NCI-H2227 (cell line): ENCODE measurements around the gene SBNO2.

Experiments used
- DNase-seq: peaks from one replicate; lab custom pipeline; 2025; ENCODE audit not compliant: unreplicated experiment; lab: John Stamatoyannopoulos, UW

The SBNO2 gene

DNA sequence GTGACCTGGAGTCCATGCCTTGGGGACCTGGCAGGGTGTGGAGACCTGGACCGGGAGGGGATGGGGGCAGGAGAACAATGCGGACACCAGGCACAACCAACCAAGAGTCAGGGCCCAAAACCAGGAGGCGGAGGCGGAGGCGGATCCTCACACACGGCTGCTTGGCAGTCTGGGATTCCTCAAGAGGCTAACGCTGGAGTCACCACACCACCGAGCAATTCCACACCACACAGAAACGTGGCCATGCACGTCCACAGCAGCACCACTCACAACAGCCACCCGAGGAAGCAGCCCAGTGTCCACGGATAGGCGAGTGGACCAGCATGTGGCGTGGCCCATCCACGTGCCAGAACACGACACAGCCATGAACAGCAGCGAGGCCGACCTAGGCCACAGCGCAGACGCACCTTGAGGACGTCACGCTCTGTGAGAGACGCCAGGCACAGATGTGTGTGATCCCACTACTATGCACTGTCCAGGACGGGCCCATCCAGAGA is 17.7 kb downstream of the SBNO2 start:
- no peak for DNase-seq

DNA sequence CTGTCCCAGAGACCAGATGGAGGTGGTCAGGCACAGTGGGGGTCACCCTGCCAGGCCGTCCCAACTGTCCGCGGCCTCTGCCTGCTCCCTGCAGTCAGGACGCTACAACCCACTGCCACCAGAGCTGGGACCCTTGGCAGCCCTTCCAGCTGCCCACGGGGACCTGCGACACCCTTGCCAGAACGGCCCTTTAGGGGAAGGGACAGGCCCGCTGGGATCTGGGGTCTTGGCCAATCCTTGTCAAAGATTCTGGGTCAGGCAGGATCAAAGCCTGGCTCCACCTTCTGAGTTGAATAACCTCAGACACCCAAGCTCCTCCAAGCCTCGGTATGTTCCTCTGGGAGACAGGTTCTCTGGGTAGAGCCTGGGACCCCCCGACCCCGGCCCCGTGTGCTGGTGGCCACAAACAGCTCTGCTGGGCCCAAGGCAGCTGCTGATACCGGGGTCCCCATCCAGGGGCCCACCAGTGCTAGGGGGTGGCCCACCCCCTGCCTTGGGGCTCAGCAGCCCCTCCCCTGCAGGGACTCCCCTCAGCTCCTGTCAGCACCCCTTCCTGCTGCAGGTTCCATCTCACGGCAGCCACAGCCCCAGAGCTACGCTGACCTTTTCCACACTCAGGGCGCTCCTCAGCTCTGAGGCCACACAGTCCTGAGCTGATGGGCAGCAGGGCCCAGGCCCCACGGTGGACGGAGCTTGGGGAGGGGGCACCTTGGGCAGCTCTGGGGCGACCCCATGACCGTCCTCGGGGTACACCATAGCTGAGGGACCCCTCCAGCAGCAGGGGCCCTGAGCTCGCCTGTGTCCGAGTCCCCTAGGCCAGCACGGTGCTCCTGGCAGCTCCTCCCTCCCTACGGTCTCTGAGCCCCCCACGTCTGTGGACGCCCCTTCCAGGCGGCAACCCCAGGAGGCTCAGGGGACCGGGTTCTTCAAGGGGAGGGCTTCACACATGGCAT is 18.4 kb downstream of the SBNO2 start:
- DNase-seq = no peak

GRCh38 chr19:1154731-1155351 is 19.2 kb downstream of the SBNO2 start:
- DNase-seq = no peak

GRCh38 chr19:1153891-1154730 is 20.0 kb downstream of the SBNO2 start:
- no peak for DNase-seq

GRCh38 chr19:1151917-1152587 is 22.0 kb downstream of the SBNO2 start:
- no peak for DNase-seq

DNA sequence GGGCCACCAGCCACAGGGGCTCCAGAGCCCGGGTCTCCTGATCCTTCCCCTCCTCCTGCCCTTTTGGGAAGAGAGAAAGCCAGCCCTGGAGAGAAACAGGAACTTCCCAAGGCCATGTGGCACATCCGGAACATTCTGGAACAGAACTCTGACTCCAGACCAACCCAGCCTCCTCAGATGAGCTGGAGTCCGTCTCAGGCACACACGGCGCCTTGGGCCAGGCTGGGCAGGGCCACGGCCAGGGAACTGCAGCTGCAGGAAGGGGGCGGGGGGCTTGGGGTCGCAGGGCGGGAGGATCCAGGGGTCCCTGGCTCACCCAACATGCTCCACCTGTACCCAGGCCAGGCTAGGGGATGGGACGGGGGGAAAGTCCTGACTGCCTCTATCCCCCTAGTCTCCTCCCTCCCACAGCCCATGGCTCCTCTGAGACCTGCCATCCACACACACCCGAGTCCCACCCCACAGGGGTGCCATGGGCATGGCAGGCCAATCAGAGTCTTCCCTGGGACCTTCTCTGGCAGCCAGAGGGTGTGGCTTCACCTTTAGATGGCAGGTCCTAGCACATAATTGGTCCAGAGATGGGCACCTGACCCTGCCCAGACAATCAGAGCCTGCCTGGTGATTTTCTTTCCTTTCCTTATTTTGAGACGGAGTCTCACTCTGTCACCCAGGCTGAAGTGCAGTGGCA is 22.9 kb downstream of the SBNO2 start:
- no peak for DNase-seq

- DNase-seq = no peak
Observed at GRCh38 chr19:1150333-1151036, 23.6 kb downstream of the SBNO2 start.

- no peak for DNase-seq
Observed at GRCh38 chr19:1149259-1150045, 24.6 kb downstream of the SBNO2 start.

DNA sequence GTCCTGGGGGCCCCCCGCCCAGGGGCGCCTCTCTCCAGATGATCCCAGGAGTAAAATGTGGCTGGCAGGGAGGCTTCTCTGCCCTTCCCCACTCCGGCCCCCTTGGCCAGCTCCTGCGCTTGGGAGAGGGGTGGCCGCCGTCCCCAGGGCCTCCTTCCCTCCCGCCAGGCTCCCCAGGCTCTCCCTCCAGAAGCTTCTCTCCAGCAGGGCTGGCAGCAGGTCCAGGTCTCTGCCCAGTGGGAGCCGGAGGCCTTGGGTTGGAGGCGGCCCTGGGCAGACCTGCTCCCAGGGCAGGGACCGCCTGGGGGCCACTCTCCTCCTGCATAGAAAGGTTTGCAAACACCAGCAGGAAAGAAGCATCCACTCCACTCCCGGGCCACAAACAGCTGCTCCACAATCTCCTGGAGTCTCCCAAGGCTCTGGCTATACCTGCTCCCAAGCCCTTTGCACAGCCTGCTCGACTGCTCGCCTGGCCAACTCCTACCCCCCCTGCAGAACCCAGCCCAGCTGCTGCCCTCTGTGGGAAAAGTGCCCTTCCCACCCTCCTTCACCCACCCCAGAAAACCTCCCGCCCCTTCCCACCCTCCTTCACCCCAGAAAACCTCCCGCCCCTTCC is 26.0 kb downstream of the SBNO2 start:
- DNase-seq = no peak

- no peak for DNase-seq
Observed at GRCh38 chr19:1146858-1147780, 26.9 kb downstream of the SBNO2 start.

- DNase-seq = no peak
Observed at GRCh38 chr19:1146412-1146699, 27.7 kb downstream of the SBNO2 start.

DNA sequence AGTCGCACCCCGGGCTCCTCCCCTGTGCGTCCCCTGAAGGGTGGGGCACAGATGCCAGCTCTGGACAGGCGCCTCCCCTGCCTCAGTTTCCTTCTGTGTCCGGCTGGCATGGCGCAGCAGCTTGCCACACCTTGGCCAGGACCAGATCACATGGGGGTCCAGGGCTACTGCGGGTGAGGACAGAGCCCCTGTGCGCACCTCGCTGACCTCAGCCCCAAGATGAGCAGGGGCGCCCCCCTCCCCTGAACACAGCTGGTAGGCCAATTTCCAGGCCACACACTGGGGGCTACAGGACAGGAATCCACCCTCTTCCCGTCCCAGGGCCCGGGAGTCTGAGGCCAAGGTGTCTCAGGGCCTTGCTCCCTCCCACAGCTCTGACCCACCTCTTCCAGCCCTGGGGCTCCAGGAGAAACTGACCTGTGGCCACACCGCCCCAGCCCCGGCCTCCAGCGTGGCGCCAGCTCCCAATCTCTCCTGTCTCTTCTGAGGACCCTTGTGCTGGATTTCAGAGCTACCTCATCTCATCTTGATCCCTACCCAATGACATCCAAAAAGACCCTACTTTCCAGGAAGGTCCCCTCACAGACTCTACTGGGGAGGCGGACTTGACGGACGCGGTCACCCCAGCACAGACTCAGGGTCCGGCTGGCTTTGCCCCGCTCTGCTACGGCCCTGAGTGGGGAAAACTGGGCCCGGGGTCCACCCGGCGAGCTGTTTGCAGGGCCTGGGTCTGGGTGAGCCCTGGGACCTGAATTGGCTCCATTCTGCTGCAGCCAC is 28.2 kb downstream of the SBNO2 start:
- DNase-seq = no peak

DNA sequence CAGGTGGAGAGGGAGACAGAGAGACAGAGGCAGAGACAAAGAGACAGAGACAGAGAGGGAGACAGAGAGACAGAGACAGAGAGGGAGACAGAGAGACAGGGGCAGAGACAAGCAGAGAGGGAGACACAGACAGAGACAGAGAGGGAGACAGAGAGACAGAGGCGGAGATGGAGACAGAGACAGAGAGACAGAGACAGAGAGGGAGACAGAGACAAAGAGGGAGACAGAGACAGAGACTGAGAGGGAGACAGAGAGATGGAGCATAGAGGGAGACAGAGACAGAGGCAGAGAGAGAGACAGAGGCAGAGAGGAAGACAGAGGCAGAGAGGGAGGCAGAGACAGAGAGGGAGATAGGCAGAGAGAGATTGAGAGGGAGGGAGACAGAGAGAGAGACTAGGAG is 29.3 kb downstream of the SBNO2 start:
- no peak for DNase-seq

DNA sequence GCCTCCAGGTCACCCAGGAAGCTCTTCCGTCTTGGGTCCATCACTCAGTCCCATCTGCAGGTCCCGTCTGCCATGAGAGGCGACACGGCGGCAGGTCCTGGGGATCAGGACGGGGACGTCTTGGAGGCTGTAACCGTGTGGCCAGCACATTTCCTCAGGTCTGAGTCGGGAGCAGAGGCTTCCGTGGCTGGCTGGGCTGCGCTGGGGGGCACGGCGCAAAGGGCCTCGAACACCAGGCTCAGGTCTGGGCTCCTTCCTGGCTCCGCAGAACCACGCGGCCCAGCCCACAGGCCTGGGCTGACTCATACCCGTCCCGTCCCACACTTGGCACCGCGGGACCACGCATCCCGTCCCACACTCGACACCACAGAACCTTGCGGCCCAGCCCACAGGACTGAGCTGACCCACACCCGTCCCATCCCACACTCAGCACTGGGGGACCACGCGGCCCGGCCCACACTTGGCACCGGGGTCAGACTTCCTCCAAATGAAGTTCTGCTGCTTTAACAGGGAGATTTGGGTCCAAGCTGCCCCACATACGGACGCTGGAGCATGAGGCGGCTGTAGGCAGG is 30.2 kb downstream of the SBNO2 start:
- no peak for DNase-seq

DNA sequence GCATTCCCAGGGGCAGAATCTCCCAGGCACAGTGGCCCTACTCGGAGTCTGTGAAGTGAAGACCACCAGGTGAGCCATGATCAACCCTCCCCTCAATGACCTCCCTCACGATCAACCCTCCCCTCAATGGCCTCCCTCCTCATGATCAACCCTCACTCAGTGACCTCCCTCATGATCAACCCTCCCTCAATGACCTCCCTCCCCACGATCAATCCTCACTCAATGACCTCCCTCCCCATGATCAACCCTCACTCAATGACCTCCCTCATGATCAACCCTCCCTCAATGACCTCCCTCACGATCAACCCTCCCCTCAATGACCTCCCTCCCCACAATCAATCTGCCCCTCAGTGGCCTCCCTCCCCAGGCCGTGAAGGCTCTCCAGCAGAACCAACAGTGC is 32.1 kb downstream of the SBNO2 start:
- DNase-seq = no peak

GRCh38 chr19:1140272-1141027 is 33.6 kb downstream of the SBNO2 start:
- no peak for DNase-seq
